Neuronal stem cell (in vitro differentiated cells): ENCODE measurements around the gene MEN1.

Experiments used
- DNase-seq: peaks from one replicate; pipeline ENCODE4 v3.0.0-alpha.2; 2013; ENCODE audit warnings: low spot score
- H2AFZ ChIP-seq: one replicate; pipeline ENCODE4 v1.6.1; 2013; ENCODE audit warnings: mild to moderate bottlenecking, low read length, inconsistent platforms
- H2AK5ac ChIP-seq: 2 replicates; pipeline ENCODE4 v1.6.1; 2013; ENCODE audit warnings: low read depth, mild to moderate bottlenecking, inconsistent platforms, low read length, moderate library complexity, mixed read lengths
- H2BK120ac ChIP-seq: 2 replicates; pipeline ENCODE4 v1.6.1; 2013; ENCODE audit warnings: low read depth, mild to moderate bottlenecking, inconsistent platforms, low read length, moderate library complexity, mixed read lengths
- H2BK12ac ChIP-seq: one replicate; pipeline ENCODE4 v1.6.1; 2013; ENCODE audit warnings: low read length, inconsistent platforms
- H2BK15ac ChIP-seq: 2 replicates; pipeline ENCODE4 v1.6.1; 2013; ENCODE audit warnings: mild to moderate bottlenecking, low read length, inconsistent platforms, mixed read lengths
- H2BK5ac ChIP-seq: one replicate; pipeline ENCODE4 v1.6.1; 2013; ENCODE audit warnings: inconsistent platforms, mild to moderate bottlenecking, low read length, moderate library complexity
- H3K14ac ChIP-seq: one replicate; pipeline ENCODE4 v1.6.1; 2013; ENCODE audit warnings: low read length, inconsistent platforms
- H3K18ac ChIP-seq: 2 replicates; pipeline ENCODE4 v1.6.1; 2013; ENCODE audit warnings: low read length, inconsistent platforms
- H3K23ac ChIP-seq: 2 replicates; pipeline ENCODE4 v1.6.1; 2013; ENCODE audit warnings: low read depth, mild to moderate bottlenecking, mixed read lengths, low read length, inconsistent platforms; ENCODE audit not compliant: poor library complexity
- H3K27ac ChIP-seq: replicated peaks from 3 replicates; pipeline ENCODE4 v1.5.1; 2013; ENCODE audit warnings: low read length, inconsistent platforms
- H3K27me3 ChIP-seq, 3 experiments: 2 replicates each; pipeline ENCODE4 v1.6.1; 2013; ENCODE audit warnings: low read length in 3 of 3, mild to moderate bottlenecking in 2 of 3, inconsistent platforms in 1 of 3, low read depth in 1 of 3, mixed read lengths in 1 of 3, moderate library complexity in 1 of 3; ENCODE audit not compliant: control insufficient read depth in 3 of 3, insufficient read depth in 3 of 3
- H3K36me3 ChIP-seq, 2 donors: replicated peaks in 1 of 2; 2 replicates each; pipeline ENCODE4 v1.6.1; 2013; ENCODE audit warnings: low read length in 2 of 2; ENCODE audit not compliant: control insufficient read depth in 2 of 2, insufficient read depth in 2 of 2
- H3K4ac ChIP-seq: 2 replicates; pipeline ENCODE4 v1.6.1; 2013; ENCODE audit warnings: inconsistent platforms, mild to moderate bottlenecking, low read length, moderate library complexity
- H3K4me1 ChIP-seq, 2 donors: 1 replicate in 1 of 2; 2 replicates in 1 of 2; pipeline ENCODE4 v1.6.1; 2013; ENCODE audit warnings: low read length in 2 of 2, low read depth in 1 of 2; ENCODE audit not compliant: control insufficient read depth in 2 of 2, insufficient read depth in 1 of 2
- H3K4me2 ChIP-seq: one replicate; pipeline ENCODE4 v1.6.1; 2013; ENCODE audit warnings: mild to moderate bottlenecking, low read length, inconsistent platforms; ENCODE audit not compliant: insufficient read depth, poor library complexity, severe bottlenecking
- H3K4me3 ChIP-seq, 2 donors: 2 replicates each; pipeline ENCODE4 v1.5.1; 2013; ENCODE audit warnings: low read length in 2 of 2, mild to moderate bottlenecking in 2 of 2, inconsistent platforms in 1 of 2, moderate library complexity in 1 of 2
- H3K79me1 ChIP-seq: one replicate; pipeline ENCODE4 v1.6.1; 2013; ENCODE audit warnings: low read depth, mild to moderate bottlenecking, inconsistent platforms, low read length, moderate library complexity
- H3K9ac ChIP-seq: one replicate; pipeline ENCODE4 v1.6.1; 2013; ENCODE audit warnings: mild to moderate bottlenecking, low read depth, low read length, inconsistent platforms; ENCODE audit not compliant: poor library complexity
- H3K9me3 ChIP-seq, 2 donors: replicated peaks in 1 of 2; 2 replicates each; pipeline versions ENCODE3 to v1.6.1; 2013; ENCODE audit warnings: low read length in 2 of 2, mild to moderate bottlenecking in 2 of 2, inconsistent platforms in 1 of 2, low read depth in 1 of 2, mixed read lengths in 1 of 2, moderate library complexity in 1 of 2; ENCODE audit not compliant: control insufficient read depth in 2 of 2, insufficient read depth in 1 of 2
- H4K8ac ChIP-seq: one replicate; pipeline ENCODE4 v1.6.1; 2013; ENCODE audit warnings: low read depth, mild to moderate bottlenecking, inconsistent platforms, low read length, moderate library complexity
- H4K91ac ChIP-seq: one replicate; pipeline ENCODE4 v1.6.1; 2013; ENCODE audit warnings: low read length, low read depth, mild to moderate bottlenecking, inconsistent platforms; ENCODE audit not compliant: poor library complexity
- WGBS, 2 donors: extraction: QIAGEN DNeasy Blood & Tissue Kit; methylation state at CpG; one replicate each; pipeline ENCODE4 v1.1.7; 2013; ENCODE audit warnings: missing lambda C conversion rate in 2 of 2, mixed read lengths in 1 of 2; ENCODE audit not compliant: insufficient read length in 2 of 2, insufficient replicate concordance in 1 of 2; ENCODE audit errors: extremely low coverage in 2 of 2; 5-methylcytosine and 5-hydroxymethylcytosine counted together

Gene MEN1

DNA sequence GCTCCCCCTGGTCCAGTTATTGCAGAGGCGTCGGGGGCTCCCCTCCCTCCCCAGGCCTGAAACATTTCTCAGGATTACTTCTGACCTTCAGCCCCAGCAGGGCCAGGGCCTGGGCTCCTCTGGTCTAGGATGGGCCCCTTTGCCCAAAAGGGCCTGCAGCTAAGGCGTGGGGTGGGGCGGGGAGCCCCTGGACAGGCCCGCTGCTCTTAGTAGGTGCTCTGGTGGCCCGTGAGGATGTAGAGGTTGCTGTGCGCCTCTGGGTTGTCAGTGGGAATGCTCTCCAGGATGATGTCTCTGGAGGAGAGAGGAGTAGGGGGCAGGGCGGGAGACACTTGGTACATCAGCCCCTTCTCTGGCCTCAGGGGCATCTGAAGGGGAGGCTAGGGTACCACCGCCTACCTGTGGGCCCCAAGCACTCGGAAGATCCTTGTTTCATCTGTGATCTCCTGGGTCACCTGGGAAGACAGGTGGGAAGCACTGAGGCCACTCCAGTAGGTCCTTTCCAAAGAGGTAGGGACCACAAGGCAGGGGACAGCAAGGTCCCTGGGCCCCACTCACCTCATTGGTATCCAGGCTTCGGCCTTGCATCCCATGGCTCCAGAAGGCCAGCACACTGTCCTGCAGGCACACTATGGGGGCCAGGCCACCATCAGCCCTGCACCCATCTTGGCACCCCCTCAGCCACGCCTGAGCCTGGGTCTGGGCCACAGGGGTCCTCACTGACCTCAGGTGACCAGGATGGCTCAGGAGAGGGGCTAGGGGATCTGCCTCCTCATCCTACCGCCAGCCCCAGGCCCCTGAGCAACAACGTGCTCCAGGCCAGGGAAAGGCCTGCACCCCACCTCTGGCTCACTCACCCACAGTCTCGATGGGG, 20.8 kb downstream of the MEN1 start:
- Histone ChIP-seq H2AK5ac (no peak overlapping the region), H3K4ac (no peak overlapping the region), H3K9me3 (no peaks in the 10 kb centered on the region), H4K8ac (no peak overlapping the region), H3K4me1 (no peaks in the 10 kb centered on the region), H3K36me3 (peaks cover 3 to 7% of the 10 kb centered on the region in 2 donors), H4K91ac (no peak overlapping the region), H2BK12ac (no peak overlapping the region), H3K18ac (no peak overlapping the region), H3K27me3 (no peaks in the 10 kb centered on the region), H3K4me3 (no peak overlapping the region), H2BK120ac (no peak overlapping the region), H3K79me1 (no peaks in the 10 kb centered on the region), H3K14ac (no peak overlapping the region), H3K27ac (no peak overlapping the region), H2BK15ac (no peak overlapping the region), H3K9ac (peak overlapping the region; percentile 77), H2AFZ (no peak overlapping the region), H3K23ac (no peak overlapping the region), H3K4me2 (no peak overlapping the region), H2BK5ac (no peak overlapping the region)
- no peak for DNase-seq
- WGBS, 2 donors: no CpG with 5 or more reads among the region's 15 CpGs

DNA sequence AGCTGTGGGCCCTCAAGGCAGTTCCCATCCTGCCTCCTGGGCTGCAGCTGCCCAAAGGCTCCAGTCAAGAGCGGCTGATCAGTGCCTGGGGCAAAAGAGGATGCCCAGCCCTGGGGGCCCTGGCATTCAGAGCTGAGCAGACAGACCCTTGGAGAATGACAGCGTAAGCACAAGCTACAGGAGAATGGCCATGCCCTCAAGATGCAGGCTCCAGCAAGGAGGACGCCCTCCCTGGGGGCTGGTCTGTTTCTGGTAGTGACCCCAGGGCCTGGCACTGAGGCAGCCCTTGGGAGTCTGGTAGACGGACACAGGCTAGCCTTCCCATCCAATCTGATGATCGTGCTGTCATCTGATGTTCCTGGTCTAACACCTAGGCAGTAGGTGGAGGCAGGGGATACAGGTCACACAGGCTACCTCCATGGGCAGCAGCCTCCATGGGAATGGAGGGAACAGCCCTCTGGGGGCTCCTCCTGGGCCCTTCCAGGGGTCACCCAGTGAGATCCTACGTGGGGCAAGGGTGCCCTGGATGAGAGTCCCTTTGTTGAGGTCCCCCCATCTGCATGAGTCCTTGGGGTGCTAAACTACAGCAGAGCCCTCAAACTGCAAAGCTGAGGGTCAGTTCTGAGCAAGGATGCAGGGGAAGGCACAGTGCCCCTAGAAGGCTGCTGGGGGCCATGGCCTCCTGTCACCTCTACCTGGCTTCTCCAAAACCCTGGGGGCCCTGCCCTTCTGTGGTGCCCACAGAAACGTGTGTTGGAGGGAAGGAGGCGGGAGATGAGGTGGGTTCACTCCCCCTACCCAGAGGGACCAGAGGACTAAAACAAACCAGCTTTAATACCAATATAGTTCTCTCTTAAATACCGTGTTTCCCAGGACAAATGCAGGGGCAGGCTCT, 21.8 kb downstream of the MEN1 start:
- Histone ChIP-seq H2BK15ac (no peak overlapping the region), H2BK5ac (peak overlapping the region; percentile 53), H3K4me3 (no peak overlapping the region), H3K18ac (no peak overlapping the region), H3K4me1 (no peaks in the 10 kb centered on the region), H4K91ac (no peak overlapping the region), H2BK12ac (no peak overlapping the region), H3K14ac (no peak overlapping the region), H2AK5ac (peak overlapping the region; percentile 21), H2BK120ac (no peak overlapping the region), H3K27me3 (no peaks in the 10 kb centered on the region), H3K4ac (no peak overlapping the region), H3K9ac (no peak overlapping the region), H3K23ac (no peak overlapping the region), H2AFZ (no peak overlapping the region), H3K27ac (no peak overlapping the region), H3K79me1 (no peaks in the 10 kb centered on the region), H3K4me2 (no peak overlapping the region), H3K9me3 (no peaks in the 10 kb centered on the region), H3K36me3 (peaks cover 3 to 7% of the 10 kb centered on the region in 2 donors), H4K8ac (no peak overlapping the region)
- no CpG with 5 or more reads among the region's 9 CpGs for WGBS, 2 donors
- no peak for DNase-seq

DNA sequence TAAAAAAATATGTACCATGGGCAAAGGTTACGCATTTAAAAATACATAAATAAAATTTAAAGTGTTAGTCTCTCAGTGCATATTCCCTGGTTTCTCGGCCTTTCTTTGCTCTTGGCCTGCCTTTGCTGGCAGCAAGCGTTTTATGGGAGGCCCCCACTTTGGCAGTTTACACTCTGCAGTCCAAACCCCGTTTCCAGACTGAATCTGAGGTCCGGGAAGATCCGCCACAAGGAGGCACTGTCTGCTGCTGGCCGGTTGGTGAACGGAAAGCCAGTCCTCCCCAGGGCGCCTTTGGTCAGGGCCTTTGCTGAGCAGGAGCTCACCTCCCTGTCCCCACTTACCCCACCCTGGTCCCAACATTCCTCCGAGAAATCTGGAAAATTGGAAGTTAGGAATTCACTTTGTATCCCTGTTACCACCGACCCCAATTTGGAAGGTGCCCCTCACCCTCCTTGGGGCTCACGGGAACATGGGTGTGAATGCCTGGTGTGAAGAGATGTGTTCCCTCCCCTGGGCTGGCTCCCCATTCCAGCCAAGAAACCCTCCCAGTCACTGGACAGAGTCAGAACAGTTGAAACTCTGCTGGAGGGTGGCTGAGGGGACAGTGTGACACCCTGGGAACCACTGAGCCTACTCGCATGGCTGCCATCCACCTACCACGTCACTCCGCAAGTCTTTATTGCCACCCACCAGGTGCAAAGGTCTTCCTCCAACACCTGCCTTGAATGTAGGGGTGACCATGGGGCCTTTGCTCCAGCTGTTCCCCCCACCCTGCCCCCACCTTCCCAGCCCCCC, 22.6 kb downstream of the MEN1 start:
- Histone ChIP-seq H2BK120ac (no peak overlapping the region), H3K27ac (peak overlapping the region; percentile 13), H3K9me3 (no peaks in the 10 kb centered on the region), H3K4ac (no peak overlapping the region), H3K27me3 (no peaks in the 10 kb centered on the region), H3K18ac (no peak overlapping the region), H3K4me2 (no peak overlapping the region), H3K23ac (no peak overlapping the region), H3K79me1 (no peaks in the 10 kb centered on the region), H2BK15ac (no peak overlapping the region), H3K14ac (no peak overlapping the region), H4K91ac (no peak overlapping the region), H2BK5ac (peak overlapping the region; percentile 5), H2AK5ac (no peak overlapping the region), H4K8ac (no peak overlapping the region), H2AFZ (no peak overlapping the region), H3K9ac (no peak overlapping the region), H2BK12ac (no peak overlapping the region), H3K4me1 (no peaks in the 10 kb centered on the region), H3K36me3 (peaks cover 3 to 7% of the 10 kb centered on the region in 2 donors), H3K4me3 (no peak overlapping the region)
- WGBS, 2 donors: no CpG with 5 or more reads among the region's 15 CpGs
- no peak for DNase-seq
